HepG2 (cell line): ENCODE data around the gene TAS1R3. TPM values are rescaled to one million over a fixed set of nuclear protein-coding genes. Genes with fewer than 3 reads are reported as not detected.

Experiments
- AGO1 ChIP-seq: fragments of 200-400 bp; formaldehyde crosslinking; IDR thresholded peaks from 2 replicates; pipeline ENCODE4 v1.6.1; 2017; ENCODE audit warnings: mild to moderate bottlenecking, low read depth, low read length, moderate library complexity; ENCODE audit not compliant: poor library complexity, severe bottlenecking
- FOSL2 ChIP-seq: sonication (generic); formaldehyde crosslinking; IDR thresholded peaks from 2 replicates; pipeline ENCODE4 v1.4.0; 2020; ENCODE audit warnings: missing genetic modification reagents
- MAZ ChIP-seq, 2 experiments: sonication (generic) in 1 of 2; formaldehyde crosslinking in 1 of 2; IDR thresholded peaks; 2 replicates each; pipeline versions ENCODE4 v1.5.0 to v1.6.1; 2012 to 2020; ENCODE audit warnings: low read depth in 2 of 2, mild to moderate bottlenecking in 2 of 2, borderline replicate concordance in 1 of 2, improper control_type of control experiment in 1 of 2, low read length in 1 of 2, missing genetic modification reagents in 1 of 2, moderate library complexity in 1 of 2
- NONO ChIP-seq, 2 experiments: fragments of 450-650 bp in 1 of 2; sonication (generic) in 1 of 2; formaldehyde crosslinking in 1 of 2; IDR thresholded peaks in 1 of 2; conservative IDR thresholded peaks in 1 of 2; 2 replicates each; pipeline versions ENCODE4 v1.6.1 to v1.8.0; 2017 to 2022; ENCODE audit warnings: mild to moderate bottlenecking in 1 of 2, missing genetic modification reagents in 1 of 2, moderate library complexity in 1 of 2
- NR2F2 ChIP-seq: IDR thresholded peaks from 2 replicates; pipeline ENCODE4 v1.6.1; 2012; ENCODE audit warnings: low read depth, inconsistent platforms, borderline replicate concordance
- NR2F6 ChIP-seq, 2 experiments: IDR thresholded peaks; 2 replicates each; pipeline ENCODE4 v1.6.1; 2016; ENCODE audit warnings: antibody characterized with exemption in 1 of 2, mild to moderate bottlenecking in 1 of 2
- RFXAP ChIP-seq: sonication (generic); formaldehyde crosslinking; IDR thresholded peaks from 2 replicates; pipeline ENCODE4 v1.4.0; 2020; ENCODE audit warnings: missing genetic modification reagents, borderline replicate concordance
- SOX6 ChIP-seq, 2 experiments: fragments of 450-650 bp in 1 of 2; sonication (generic) in 1 of 2; formaldehyde crosslinking in 1 of 2; IDR thresholded peaks; 2 replicates each; pipeline versions ENCODE4 v1.4.0 to v1.6.1; 2017 to 2020; ENCODE audit warnings: antibody characterized with exemption in 1 of 2, mild to moderate bottlenecking in 1 of 2, missing genetic modification reagents in 1 of 2
- ZBTB7B ChIP-seq: sonication (generic); formaldehyde crosslinking; IDR thresholded peaks from 2 replicates; pipeline ENCODE4 v1.4.0; 2020; ENCODE audit warnings: missing genetic modification reagents
- ZNF572 ChIP-seq: sonication (generic); formaldehyde crosslinking; IDR thresholded peaks from 2 replicates; pipeline ENCODE4 v1.5.1; 2020; ENCODE audit warnings: mild to moderate bottlenecking, missing genetic modification reagents
- ZNF768 ChIP-seq: sonication (generic); formaldehyde crosslinking; IDR thresholded peaks from 2 replicates; pipeline ENCODE4 v1.4.0; 2020; ENCODE audit warnings: missing genetic modification reagents
- polyA plus RNA-seq, 8 experiments: library from polyadenylated mRNA; depleted of rRNA in 3 of 8; stranded (reverse) in 7 of 8; unstranded in 1 of 8; fragments of >200 nt; fragmentation: Illumina TruSeq in 4 of 8; extraction: Trizol in 4 of 8; gene quantifications; 2 replicates each; pipeline versions ENCODE4 v1.2.1 to v1.2.3, GENCODE V29; 2011 to 2016; ENCODE audit warnings: low read depth in 4 of 8, missing spikeins in 1 of 8, mixed read lengths in 1 of 8; ENCODE audit not compliant: insufficient read depth in 1 of 8
- total RNA-seq, 5 experiments: library from RNA; depleted of rRNA; stranded (reverse); fragments of >200 nt; fragmentation: Illumina TruSeq; extraction: Trizol; gene quantifications; 2 replicates each; pipeline ENCODE4 v1.2.3, GENCODE V29; 2016; ENCODE audit warnings: low read depth in 1 of 5
- TF ChIP-seq, protein P1 (sequence below): sonication (generic); formaldehyde crosslinking; IDR thresholded peaks from 2 replicates; pipeline ENCODE4 v1.8.1; 2023; ENCODE audit warnings: mild to moderate bottlenecking, missing genetic modification reagents, borderline replicate concordance
- TF ChIP-seq, protein P2 (sequence below): sonication (generic); formaldehyde crosslinking; IDR thresholded peaks from 2 replicates; pipeline ENCODE4 v1.8.0; 2022; ENCODE audit warnings: mild to moderate bottlenecking, missing genetic modification reagents; ENCODE audit not compliant: insufficient replicate concordance
- TF ChIP-seq, protein P3 (sequence below): sonication (generic); formaldehyde crosslinking; IDR thresholded peaks from 2 replicates; pipeline ENCODE4 v1.4.0; 2020; ENCODE audit warnings: missing genetic modification reagents
- TF ChIP-seq, protein P4 (sequence below): sonication (generic); formaldehyde crosslinking; IDR thresholded peaks from 2 replicates; pipeline ENCODE4 v1.4.0; 2020; ENCODE audit warnings: mild to moderate bottlenecking, missing genetic modification reagents, borderline replicate concordance
- TF ChIP-seq, protein P5 (sequence below): sonication (generic); formaldehyde crosslinking; IDR thresholded peaks from 2 replicates; pipeline ENCODE4 v1.5.0; 2020; ENCODE audit warnings: missing genetic modification reagents

TAS1R3 gene
- total and polyA plus RNA-seq, 2 of the 13 experiments (the other 11 are each of a cell fraction or from before 2014, with no cell fraction given), result 0.13 to 0.15 TPM

DNA sequence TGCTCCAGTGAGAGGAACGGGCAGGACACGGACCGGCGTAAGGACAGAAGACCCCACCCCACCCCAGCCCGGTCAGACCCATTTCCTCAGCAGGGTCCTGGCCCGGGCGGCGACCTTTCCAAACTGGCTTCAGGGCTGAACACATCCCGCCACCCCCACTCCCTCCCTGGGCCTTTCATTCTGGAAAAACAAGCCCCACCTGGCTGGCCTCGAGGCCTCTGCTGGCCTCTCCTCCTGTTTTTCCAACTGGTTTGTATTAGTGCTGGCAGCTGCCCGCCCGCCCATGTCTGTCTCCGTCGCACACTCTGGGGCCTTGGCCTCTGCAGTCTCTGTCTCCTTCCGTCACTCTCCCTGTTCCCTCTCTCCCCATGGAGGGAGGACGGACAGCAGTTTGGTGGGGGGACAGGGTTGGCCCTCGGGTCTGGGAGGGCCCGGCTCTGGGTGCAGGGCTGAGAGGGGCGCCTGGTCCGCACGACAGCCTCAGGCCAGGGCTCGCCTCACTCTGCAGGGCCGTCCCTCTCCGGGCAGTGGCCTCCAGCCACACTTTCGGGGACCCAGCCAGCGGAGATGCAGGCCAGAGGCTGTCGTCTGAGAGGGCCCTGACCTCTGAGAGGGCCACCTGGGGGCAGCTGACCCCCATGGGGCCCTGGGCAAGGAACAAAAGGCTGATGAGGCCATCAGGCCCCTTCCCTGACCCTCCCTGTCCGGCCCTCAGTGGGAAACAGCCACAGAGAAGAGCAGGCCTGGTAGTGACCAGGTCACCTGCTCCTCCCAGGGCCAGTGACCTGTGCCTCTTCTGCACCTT lies 28.8 kb downstream of the TAS1R3 start (continued):
- TF ChIP-seq, protein P1, sequence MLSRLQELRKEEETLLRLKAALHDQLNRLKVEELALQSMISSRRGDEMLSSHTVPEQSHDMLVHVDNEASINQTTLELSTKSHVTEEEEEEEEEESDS, result peak; percentile 68; the same call in 1 of the 2 replicates
- no peak for TF ChIP-seq MAZ (IDR thresholded peaks at IDR 0.05; ENCODE audit: borderline replicate concordance, low read depth, low read length)
- peak; percentile 74 for TF ChIP-seq MAZ (CRISPR knock-in tag; IDR thresholded peaks at IDR 0.05; ENCODE audit: low read depth)
- 0 out of 2 replicates have a peak, but pooled peaks have one; percentile 36 for TF ChIP-seq ZNF572
- TF ChIP-seq SOX6 (IDR thresholded peaks at IDR 0.05), result no peak
- peak; percentile 97 for TF ChIP-seq SOX6 (CRISPR knock-in tag; IDR thresholded peaks at IDR 0.05)
- TF ChIP-seq NONO (IDR thresholded peaks at IDR 0.05), result no peak
- TF ChIP-seq NONO (CRISPR knock-in tag; conservative IDR thresholded peaks at IDR 0.05), result no peak; the same call in 1 of the 2 replicates
- TF ChIP-seq, protein P2, sequence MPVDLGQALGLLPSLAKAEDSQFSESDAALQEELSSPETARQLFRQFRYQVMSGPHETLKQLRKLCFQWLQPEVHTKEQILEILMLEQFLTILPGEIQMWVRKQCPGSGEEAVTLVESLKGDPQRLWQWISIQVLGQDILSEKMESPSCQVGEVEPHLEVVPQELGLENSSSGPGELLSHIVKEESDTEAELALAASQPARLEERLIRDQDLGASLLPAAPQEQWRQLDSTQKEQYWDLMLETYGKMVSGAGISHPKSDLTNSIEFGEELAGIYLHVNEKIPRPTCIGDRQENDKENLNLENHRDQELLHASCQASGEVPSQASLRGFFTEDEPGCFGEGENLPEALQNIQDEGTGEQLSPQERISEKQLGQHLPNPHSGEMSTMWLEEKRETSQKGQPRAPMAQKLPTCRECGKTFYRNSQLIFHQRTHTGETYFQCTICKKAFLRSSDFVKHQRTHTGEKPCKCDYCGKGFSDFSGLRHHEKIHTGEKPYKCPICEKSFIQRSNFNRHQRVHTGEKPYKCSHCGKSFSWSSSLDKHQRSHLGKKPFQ (CRISPR knock-in tag), result no peak
- TF ChIP-seq AGO1, result peak; percentile 84
- TF ChIP-seq, protein P3, sequence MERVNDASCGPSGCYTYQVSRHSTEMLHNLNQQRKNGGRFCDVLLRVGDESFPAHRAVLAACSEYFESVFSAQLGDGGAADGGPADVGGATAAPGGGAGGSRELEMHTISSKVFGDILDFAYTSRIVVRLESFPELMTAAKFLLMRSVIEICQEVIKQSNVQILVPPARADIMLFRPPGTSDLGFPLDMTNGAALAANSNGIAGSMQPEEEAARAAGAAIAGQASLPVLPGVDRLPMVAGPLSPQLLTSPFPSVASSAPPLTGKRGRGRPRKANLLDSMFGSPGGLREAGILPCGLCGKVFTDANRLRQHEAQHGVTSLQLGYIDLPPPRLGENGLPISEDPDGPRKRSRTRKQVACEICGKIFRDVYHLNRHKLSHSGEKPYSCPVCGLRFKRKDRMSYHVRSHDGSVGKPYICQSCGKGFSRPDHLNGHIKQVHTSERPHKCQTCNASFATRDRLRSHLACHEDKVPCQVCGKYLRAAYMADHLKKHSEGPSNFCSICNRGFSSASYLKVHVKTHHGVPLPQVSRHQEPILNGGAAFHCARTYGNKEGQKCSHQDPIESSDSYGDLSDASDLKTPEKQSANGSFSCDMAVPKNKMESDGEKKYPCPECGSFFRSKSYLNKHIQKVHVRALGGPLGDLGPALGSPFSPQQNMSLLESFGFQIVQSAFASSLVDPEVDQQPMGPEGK (CRISPR knock-in tag), result peak; percentile 86
- TF ChIP-seq, protein P4, sequence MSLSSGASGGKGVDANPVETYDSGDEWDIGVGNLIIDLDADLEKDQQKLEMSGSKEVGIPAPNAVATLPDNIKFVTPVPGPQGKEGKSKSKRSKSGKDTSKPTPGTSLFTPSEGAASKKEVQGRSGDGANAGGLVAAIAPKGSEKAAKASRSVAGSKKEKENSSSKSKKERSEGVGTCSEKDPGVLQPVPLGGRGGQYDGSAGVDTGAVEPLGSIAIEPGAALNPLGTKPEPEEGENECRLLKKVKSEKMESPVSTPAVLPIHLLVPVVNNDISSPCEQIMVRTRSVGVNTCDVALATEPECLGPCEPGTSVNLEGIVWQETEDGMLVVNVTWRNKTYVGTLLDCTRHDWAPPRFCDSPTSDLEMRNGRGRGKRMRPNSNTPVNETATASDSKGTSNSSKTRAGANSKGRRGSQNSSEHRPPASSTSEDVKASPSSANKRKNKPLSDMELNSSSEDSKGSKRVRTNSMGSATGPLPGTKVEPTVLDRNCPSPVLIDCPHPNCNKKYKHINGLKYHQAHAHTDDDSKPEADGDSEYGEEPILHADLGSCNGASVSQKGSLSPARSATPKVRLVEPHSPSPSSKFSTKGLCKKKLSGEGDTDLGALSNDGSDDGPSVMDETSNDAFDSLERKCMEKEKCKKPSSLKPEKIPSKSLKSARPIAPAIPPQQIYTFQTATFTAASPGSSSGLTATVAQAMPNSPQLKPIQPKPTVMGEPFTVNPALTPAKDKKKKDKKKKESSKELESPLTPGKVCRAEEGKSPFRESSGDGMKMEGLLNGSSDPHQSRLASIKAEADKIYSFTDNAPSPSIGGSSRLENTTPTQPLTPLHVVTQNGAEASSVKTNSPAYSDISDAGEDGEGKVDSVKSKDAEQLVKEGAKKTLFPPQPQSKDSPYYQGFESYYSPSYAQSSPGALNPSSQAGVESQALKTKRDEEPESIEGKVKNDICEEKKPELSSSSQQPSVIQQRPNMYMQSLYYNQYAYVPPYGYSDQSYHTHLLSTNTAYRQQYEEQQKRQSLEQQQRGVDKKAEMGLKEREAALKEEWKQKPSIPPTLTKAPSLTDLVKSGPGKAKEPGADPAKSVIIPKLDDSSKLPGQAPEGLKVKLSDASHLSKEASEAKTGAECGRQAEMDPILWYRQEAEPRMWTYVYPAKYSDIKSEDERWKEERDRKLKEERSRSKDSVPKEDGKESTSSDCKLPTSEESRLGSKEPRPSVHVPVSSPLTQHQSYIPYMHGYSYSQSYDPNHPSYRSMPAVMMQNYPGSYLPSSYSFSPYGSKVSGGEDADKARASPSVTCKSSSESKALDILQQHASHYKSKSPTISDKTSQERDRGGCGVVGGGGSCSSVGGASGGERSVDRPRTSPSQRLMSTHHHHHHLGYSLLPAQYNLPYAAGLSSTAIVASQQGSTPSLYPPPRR (CRISPR knock-in tag), result peak; percentile 82
- peak; percentile 98 for TF ChIP-seq NR2F6 (IDR thresholded peaks at IDR 0.05)
- TF ChIP-seq NR2F6 (CRISPR knock-in tag; IDR thresholded peaks at IDR 0.05), result peak; percentile 94
- TF ChIP-seq, protein P5, sequence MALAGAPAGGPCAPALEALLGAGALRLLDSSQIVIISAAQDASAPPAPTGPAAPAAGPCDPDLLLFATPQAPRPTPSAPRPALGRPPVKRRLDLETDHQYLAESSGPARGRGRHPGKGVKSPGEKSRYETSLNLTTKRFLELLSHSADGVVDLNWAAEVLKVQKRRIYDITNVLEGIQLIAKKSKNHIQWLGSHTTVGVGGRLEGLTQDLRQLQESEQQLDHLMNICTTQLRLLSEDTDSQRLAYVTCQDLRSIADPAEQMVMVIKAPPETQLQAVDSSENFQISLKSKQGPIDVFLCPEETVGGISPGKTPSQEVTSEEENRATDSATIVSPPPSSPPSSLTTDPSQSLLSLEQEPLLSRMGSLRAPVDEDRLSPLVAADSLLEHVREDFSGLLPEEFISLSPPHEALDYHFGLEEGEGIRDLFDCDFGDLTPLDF (CRISPR knock-in tag), result peak; percentile 18
- no peak; the same call in 1 of the 2 replicates for TF ChIP-seq FOSL2 (CRISPR knock-in tag)
- TF ChIP-seq NR2F2, result peak; percentile 98
- TF ChIP-seq ZBTB7B (CRISPR knock-in tag), result peak; percentile 77
- TF ChIP-seq ZNF768 (CRISPR knock-in tag), result 0 out of 2 replicates have a peak, but pooled peaks have one; percentile 5
- TF ChIP-seq RFXAP (CRISPR knock-in tag), result 0 out of 2 replicates have a peak, but pooled peaks have one; percentile 45
